GM12891 (cell line): ENCODE results near the gene RETREG1.

Experiments used
- PAX5 ChIP-seq: IDR thresholded peaks from 2 replicates; pipeline ENCODE4 v1.6.1; 2011; ENCODE audit warnings: low read length, moderate library complexity, mild to moderate bottlenecking; ENCODE audit not compliant: insufficient read depth, severe bottlenecking
- POLR2A ChIP-seq: IDR thresholded peaks from 2 replicates; pipeline ENCODE4 v1.6.1; 2011; ENCODE audit warnings: low read depth, low read length, control low read depth
- POLR2AphosphoS5 ChIP-seq: IDR thresholded peaks from 2 replicates; pipeline ENCODE4 v1.6.1; 2011; ENCODE audit warnings: low read depth, low read length, control low read depth
- SPI1 ChIP-seq: IDR thresholded peaks from 2 replicates; pipeline ENCODE4 v1.6.1; 2011; ENCODE audit warnings: low read depth, low read length, control low read depth
- TAF1 ChIP-seq: IDR thresholded peaks from 2 replicates; pipeline ENCODE4 v1.6.1; 2011; ENCODE audit warnings: low read depth, low read length, control low read depth

- TF ChIP-seq PAX5 (no peak), POLR2A (no peak), TAF1 (no peak), SPI1 (no peak), POLR2AphosphoS5 (no peak)
These were observed 92.5 kb downstream of the RETREG1 start for GRCh38 chr5:16524286-16524685.
